IMR-90 (cell line): ENCODE measurements around the gene CHD6. TPM values are rescaled to one million over a fixed set of nuclear protein-coding genes. Genes with fewer than 3 reads are reported as not detected.

Source experiments
- ATAC-seq: fragments of 200-7000 bp; cut with Tn5 transposase; 2 replicates; pipeline ENCODE4 v1.9.1; 2020; ENCODE audit warnings: low read depth, mild to moderate bottlenecking, moderate library complexity
- BruUV-seq: library from RNA; stranded (reverse); fragments of 400-500 nt; replicated peaks from 2 replicates; lab custom pipeline; 2021; lab: Mats Ljungman, UMichigan
- CTCF ChIA-PET: fragments of 300-600 bp; formaldehyde crosslinking; extraction: SDS; loops from one replicate; lab custom pipeline; 2021; ENCODE audit warnings: antibody characterized with exemption; lab: Yijun Ruan, JAX
- POLR2A ChIA-PET: fragments of 300-600 bp; sonication (Branson Sonifier 250); formaldehyde crosslinking; loops from one replicate; lab custom pipeline; 2022; ENCODE audit warnings: antibody characterized with exemption; ENCODE audit not compliant: unreplicated experiment; lab: Charles Lee
- DNase-seq: peaks from one replicate; pipeline ENCODE4 v3.0.0; 2013
- H2AFZ ChIP-seq: replicated peaks from 2 replicates; pipeline ENCODE3; 2013; ENCODE audit warnings: low read length, mild to moderate bottlenecking; ENCODE audit not compliant: poor library complexity
- H2AK5ac ChIP-seq: 2 replicates; pipeline ENCODE4 v1.6.1; 2013; ENCODE audit warnings: low read depth, low read length, inconsistent platforms
- H2AK9ac ChIP-seq: replicated peaks from 2 replicates; pipeline ENCODE3; 2013; ENCODE audit warnings: mild to moderate bottlenecking, low read depth, low read length, moderate library complexity; ENCODE audit not compliant: poor library complexity
- H2BK120ac ChIP-seq: 2 replicates; pipeline ENCODE4 v1.6.1; 2013; ENCODE audit warnings: low read depth, low read length, inconsistent platforms
- H2BK15ac ChIP-seq: 3 replicates; pipeline ENCODE4 v1.6.1; 2013; ENCODE audit warnings: low read depth, low read length, inconsistent platforms
- H2BK20ac ChIP-seq: 2 replicates; pipeline ENCODE4 v1.6.1; 2013; ENCODE audit warnings: low read depth, mild to moderate bottlenecking, inconsistent platforms, low read length, moderate library complexity
- H2BK5ac ChIP-seq: 2 replicates; pipeline ENCODE4 v1.6.1; 2013; ENCODE audit warnings: mild to moderate bottlenecking, low read depth, low read length, inconsistent platforms; ENCODE audit not compliant: poor library complexity, severe bottlenecking
- H3K14ac ChIP-seq: replicated peaks from 2 replicates; pipeline ENCODE4 v1.6.1; 2013; ENCODE audit warnings: low read depth, low read length, inconsistent platforms
- H3K18ac ChIP-seq: 2 replicates; pipeline ENCODE4 v1.6.1; 2013; ENCODE audit warnings: low read depth, low read length, control low read depth
- H3K23ac ChIP-seq: 2 replicates; pipeline ENCODE4 v1.6.1; 2013; ENCODE audit warnings: low read depth, low read length, inconsistent platforms
- H3K27ac ChIP-seq: 2 replicates; pipeline ENCODE4 v1.5.1; 2013; ENCODE audit warnings: mild to moderate bottlenecking, control low read depth, low read length; ENCODE audit not compliant: insufficient read depth
- H3K27me3 ChIP-seq: 2 replicates; pipeline ENCODE4 v1.6.1; 2013; ENCODE audit warnings: low read length; ENCODE audit not compliant: control insufficient read depth, insufficient read depth
- H3K36me3 ChIP-seq: 2 replicates; pipeline ENCODE4 v1.6.1; 2013; ENCODE audit warnings: low read length, mixed read lengths; ENCODE audit not compliant: control insufficient read depth, insufficient read depth
- H3K4ac ChIP-seq: 2 replicates; pipeline ENCODE4 v1.6.1; 2013; ENCODE audit warnings: low read depth, low read length, inconsistent platforms
- H3K4me1 ChIP-seq: 2 replicates; pipeline ENCODE4 v1.6.1; 2013; ENCODE audit warnings: low read length, mixed read lengths; ENCODE audit not compliant: control insufficient read depth, insufficient read depth
- H3K4me2 ChIP-seq: 2 replicates; pipeline ENCODE4 v1.6.1; 2013; ENCODE audit warnings: low read depth, mild to moderate bottlenecking, control low read depth, low read length, moderate library complexity
- H3K4me3 ChIP-seq: 2 replicates; pipeline ENCODE4 v1.5.1; 2013; ENCODE audit warnings: low read depth, mild to moderate bottlenecking, control low read depth, low read length, moderate library complexity; ENCODE audit not compliant: insufficient read depth
- H3K56ac ChIP-seq: 2 replicates; pipeline ENCODE4 v1.6.1; 2013; ENCODE audit warnings: low read length, inconsistent platforms; ENCODE audit not compliant: insufficient read depth; ENCODE audit errors: extremely low read depth
- H3K79me1 ChIP-seq, 2 experiments: 2 replicates each; pipeline ENCODE4 v1.6.1; 2013; ENCODE audit warnings: low read length in 2 of 2, inconsistent platforms in 1 of 2, low read depth in 1 of 2
- H3K9ac ChIP-seq: 2 replicates; pipeline ENCODE4 v1.6.1; 2013; ENCODE audit warnings: low read depth, low read length, control low read depth
- H3K9me1 ChIP-seq: 2 replicates; pipeline ENCODE4 v1.6.1; 2013; ENCODE audit warnings: low read length, inconsistent platforms; ENCODE audit not compliant: insufficient read depth
- H3K9me3 ChIP-seq: 2 replicates; pipeline ENCODE4 v1.6.1; 2013; ENCODE audit warnings: low read length; ENCODE audit not compliant: control insufficient read depth, insufficient read depth
- H4K20me1 ChIP-seq: 2 replicates; pipeline ENCODE4 v1.6.1; 2013; ENCODE audit warnings: low read length, inconsistent platforms; ENCODE audit not compliant: insufficient read depth
- H4K5ac ChIP-seq: 2 replicates; pipeline ENCODE4 v1.6.1; 2013; ENCODE audit warnings: mild to moderate bottlenecking, low read depth, low read length, control low read depth
- H4K8ac ChIP-seq, 2 experiments: 2 replicates each; pipeline ENCODE4 v1.6.1; 2013; ENCODE audit warnings: low read depth in 2 of 2, low read length in 2 of 2, control low read depth in 1 of 2, inconsistent platforms in 1 of 2
- H4K91ac ChIP-seq: 2 replicates; pipeline ENCODE4 v1.6.1; 2013; ENCODE audit warnings: low read depth, low read length, inconsistent platforms; ENCODE audit not compliant: insufficient read depth
- BHLHE40 ChIP-seq: fragments of 150-350 bp; IDR thresholded peaks from 2 replicates; pipeline ENCODE4 v1.6.1; 2016; ENCODE audit warnings: mild to moderate bottlenecking, low read depth, low read length
- CEBPB ChIP-seq: IDR thresholded peaks from 2 replicates; pipeline ENCODE4 v1.6.1; 2012; ENCODE audit warnings: low read depth, low read length, improper control_type of control experiment
- CHD1 ChIP-seq: IDR thresholded peaks from 2 replicates; pipeline ENCODE4 v1.6.1; 2012; ENCODE audit warnings: low read depth, low read length, improper control_type of control experiment
- MAFK ChIP-seq: IDR thresholded peaks from 2 replicates; pipeline ENCODE4 v1.6.1; 2012; ENCODE audit warnings: low read depth, low read length, improper control_type of control experiment
- MAZ ChIP-seq: IDR thresholded peaks from 2 replicates; pipeline ENCODE4 v1.6.1; 2012; ENCODE audit warnings: low read depth, mild to moderate bottlenecking, low read length, improper control_type of control experiment, moderate library complexity, borderline replicate concordance
- MXI1 ChIP-seq: IDR thresholded peaks from 2 replicates; pipeline ENCODE4 v1.6.1; 2012; ENCODE audit warnings: low read depth, mild to moderate bottlenecking, low read length, moderate library complexity, borderline replicate concordance
- NFE2L2 ChIP-seq: fragments of 150-350 bp; IDR thresholded peaks from 2 replicates; pipeline ENCODE4 v1.6.1; 2016; ENCODE audit warnings: low read depth, mild to moderate bottlenecking, low read length
- POLR2A ChIP-seq: IDR thresholded peaks from 2 replicates; pipeline ENCODE4 v1.6.1; 2012; ENCODE audit warnings: mild to moderate bottlenecking, low read depth, low read length
- RAD21 ChIP-seq: IDR thresholded peaks from 2 replicates; pipeline ENCODE4 v1.6.1; 2012; ENCODE audit warnings: low read length, improper control_type of control experiment
- RCOR1 ChIP-seq: IDR thresholded peaks from 2 replicates; pipeline ENCODE4 v1.6.1; 2012; ENCODE audit warnings: mild to moderate bottlenecking, low read length, improper control_type of control experiment; ENCODE audit not compliant: insufficient replicate concordance
- SMC3 ChIP-seq: fragments of 150-350 bp; IDR thresholded peaks from 2 replicates; pipeline ENCODE4 v1.6.1; 2016; ENCODE audit warnings: low read depth, mild to moderate bottlenecking, antibody characterized with exemption, low read length, moderate library complexity
- USF2 ChIP-seq: fragments of 150-350 bp; IDR thresholded peaks from 2 replicates; pipeline ENCODE4 v1.6.1; 2017; ENCODE audit warnings: mild to moderate bottlenecking, antibody characterized with exemption, low read length, low read depth
- WGBS, 2 experiments: methylation state at CpG; one replicate each; pipeline versions ENCODE4 v1.1.5 to v1.1.7; 2013; ENCODE audit warnings: missing lambda C conversion rate in 2 of 2; ENCODE audit not compliant: insufficient read length in 1 of 2; ENCODE audit errors: extremely low coverage in 2 of 2; 5-methylcytosine and 5-hydroxymethylcytosine counted together
- dilution Hi-C: fragments of 300-500 bp; cut with HindIII; formaldehyde crosslinking; loops from one replicate; pipeline ENCODE4 v1.14.3; 2018; ENCODE audit warnings: low sequenced_read_pairs; ENCODE audit not compliant: unreplicated experiment
- in situ Hi-C: fragments of 300-500 bp; cut with MboI; formaldehyde crosslinking; loops from 3 replicates; pipeline ENCODE4 v1.14.3; 2019; ENCODE audit warnings: low sequenced_read_pairs, inconsistent platforms, mixed read lengths
- intact Hi-C: fragments of 100-400 bp; cut with micrococcal nuclease; formaldehyde crosslinking; loops from 2 replicates; pipeline ENCODE4 v1.10.0; 2022
- polyA plus RNA-seq, 3 experiments: library from polyadenylated mRNA; depleted of rRNA; stranded (reverse); fragments of >200 nt; gene quantifications; 2 replicates each; pipeline ENCODE4 v1.2.3, GENCODE V29; 2012; ENCODE audit warnings: low replicate concordance in 1 of 3
- total RNA-seq: library from RNA; depleted of rRNA; stranded (reverse); fragments of >200 nt; gene quantifications from 2 replicates; pipeline ENCODE4 v1.2.3, GENCODE V29; 2012
- TF ChIP-seq, protein P1 (sequence below): conservative IDR thresholded peaks from 2 replicates; pipeline ENCODE4 v1.5.1; 2012; ENCODE audit warnings: mild to moderate bottlenecking, low read depth, low read length, improper control_type of control experiment
- TF ChIP-seq, protein P2 (sequence below): fragments of 150-350 bp; IDR thresholded peaks from 2 replicates; pipeline ENCODE4 v1.6.1; 2016; ENCODE audit warnings: low read depth, mild to moderate bottlenecking, low read length, moderate library complexity, borderline replicate concordance

Gene CHD6
- total and polyA plus RNA-seq, 2 of the 4 experiments (the other 2 are of a cell fraction) = 8.8 to 26.7 TPM

GRCh38 chr20:41380551-41381193 lies 237.5 kb downstream of the CHD6 start (continued):
- TF ChIP-seq, protein P1, sequence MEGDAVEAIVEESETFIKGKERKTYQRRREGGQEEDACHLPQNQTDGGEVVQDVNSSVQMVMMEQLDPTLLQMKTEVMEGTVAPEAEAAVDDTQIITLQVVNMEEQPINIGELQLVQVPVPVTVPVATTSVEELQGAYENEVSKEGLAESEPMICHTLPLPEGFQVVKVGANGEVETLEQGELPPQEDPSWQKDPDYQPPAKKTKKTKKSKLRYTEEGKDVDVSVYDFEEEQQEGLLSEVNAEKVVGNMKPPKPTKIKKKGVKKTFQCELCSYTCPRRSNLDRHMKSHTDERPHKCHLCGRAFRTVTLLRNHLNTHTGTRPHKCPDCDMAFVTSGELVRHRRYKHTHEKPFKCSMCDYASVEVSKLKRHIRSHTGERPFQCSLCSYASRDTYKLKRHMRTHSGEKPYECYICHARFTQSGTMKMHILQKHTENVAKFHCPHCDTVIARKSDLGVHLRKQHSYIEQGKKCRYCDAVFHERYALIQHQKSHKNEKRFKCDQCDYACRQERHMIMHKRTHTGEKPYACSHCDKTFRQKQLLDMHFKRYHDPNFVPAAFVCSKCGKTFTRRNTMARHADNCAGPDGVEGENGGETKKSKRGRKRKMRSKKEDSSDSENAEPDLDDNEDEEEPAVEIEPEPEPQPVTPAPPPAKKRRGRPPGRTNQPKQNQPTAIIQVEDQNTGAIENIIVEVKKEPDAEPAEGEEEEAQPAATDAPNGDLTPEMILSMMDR = no peak
- TF ChIP-seq POLR2A (no peak), CEBPB (no peak), MAFK (no peak), SMC3 (no peak)

DNA sequence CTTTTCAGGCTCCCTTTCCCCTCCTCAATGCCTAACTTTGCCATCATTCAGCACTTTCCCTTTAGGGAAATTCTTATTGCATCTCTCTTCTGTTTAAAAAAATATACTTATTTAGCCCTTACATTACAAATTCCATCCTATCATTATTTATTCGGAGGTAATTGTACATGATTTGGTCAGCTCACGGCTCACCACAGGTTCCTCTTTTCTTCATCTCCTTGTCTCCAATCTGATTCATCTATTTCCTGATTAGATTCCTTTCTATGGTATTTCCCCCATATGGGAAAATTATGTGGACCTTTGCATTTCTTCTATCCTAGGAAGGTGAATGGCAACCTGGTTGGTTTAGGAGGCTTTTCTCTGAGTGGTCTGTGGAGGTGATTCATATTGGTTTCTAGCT lies 238.6 kb downstream of the CHD6 start:
- no peak overlapping the region for H3K27ac ChIP-seq
- TF ChIP-seq POLR2A = no peak
- no peak for TF ChIP-seq USF2
- TF ChIP-seq CHD1 = no peak
- no peak for TF ChIP-seq NFE2L2
- TF ChIP-seq RCOR1 = no peak
- no peak for TF ChIP-seq BHLHE40
- no peak for TF ChIP-seq RAD21
- TF ChIP-seq MXI1 = no peak
- no peak for TF ChIP-seq MAZ
- TF ChIP-seq, protein P2, sequence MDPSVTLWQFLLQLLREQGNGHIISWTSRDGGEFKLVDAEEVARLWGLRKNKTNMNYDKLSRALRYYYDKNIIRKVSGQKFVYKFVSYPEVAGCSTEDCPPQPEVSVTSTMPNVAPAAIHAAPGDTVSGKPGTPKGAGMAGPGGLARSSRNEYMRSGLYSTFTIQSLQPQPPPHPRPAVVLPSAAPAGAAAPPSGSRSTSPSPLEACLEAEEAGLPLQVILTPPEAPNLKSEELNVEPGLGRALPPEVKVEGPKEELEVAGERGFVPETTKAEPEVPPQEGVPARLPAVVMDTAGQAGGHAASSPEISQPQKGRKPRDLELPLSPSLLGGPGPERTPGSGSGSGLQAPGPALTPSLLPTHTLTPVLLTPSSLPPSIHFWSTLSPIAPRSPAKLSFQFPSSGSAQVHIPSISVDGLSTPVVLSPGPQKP = no peak

More for the DNA sequence above, 238.6 kb downstream of the CHD6 start:
- Histone ChIP-seq H3K27me3 (peaks cover 35% of the 10 kb centered on the region), H2BK20ac (no peak overlapping the region), H3K9me3 (no peaks in the 10 kb centered on the region), H4K5ac (no peak overlapping the region), H3K18ac (no peak overlapping the region), H3K4me1 (no peaks in the 10 kb centered on the region), H2BK120ac (no peak overlapping the region), H4K20me1 (no peaks in the 10 kb centered on the region), H3K4me3 (no peak overlapping the region), H3K9ac (no peak overlapping the region), H2BK15ac (no peak overlapping the region), H3K23ac (no peak overlapping the region), H4K91ac (no peak overlapping the region), H3K4me2 (no peak overlapping the region), H3K14ac (no peak overlapping the region), H4K8ac (no peak overlapping the region), H3K4ac (no peak overlapping the region), H2BK5ac (no peak overlapping the region), H2AK5ac (no peak overlapping the region), H3K56ac (no peak overlapping the region), H2AK9ac (no peak overlapping the region), H3K9me1 (no peaks in the 10 kb centered on the region), H3K36me3 (no peaks in the 10 kb centered on the region), H3K79me1 (no peaks in the 10 kb centered on the region), H2AFZ (no peak overlapping the region)
- ChIA-PET CTCF (interaction anchor here (0.6 to 0.7 kb wide), 2 partner anchors 319 to 406 kb away, joined by 3 read pairs; no protein-coding TSS in a partner anchor), POLR2A (no interaction called here)
- in situ Hi-C loops (no loop called here), dilution Hi-C loops (no loop called here), intact Hi-C loops (no loop called here)
- ATAC-seq (no peak), DNase-seq (no peak)
- BruUV-seq = no TSS peak
- WGBS, 2 experiments = 60% methylated on average over 1 of the region's 2 CpGs; no CpG with 5 or more reads in 1 of the 2 experiments
